HEK293 (cell line): ENCODE results near the gene FASN.

Experiments used
- SALL2 ChIP-seq: fragments of 450-650 bp; formaldehyde crosslinking; IDR thresholded peaks from 2 replicates; pipeline ENCODE4 v1.5.0; 2017; ENCODE audit warnings: missing biosample characterization, mild to moderate bottlenecking, missing genetic modification characterization, borderline replicate concordance
- SETDB1 ChIP-seq: IDR thresholded peaks from one replicate; pipeline ENCODE4 v1.6.1; 2017; ENCODE audit warnings: mild to moderate bottlenecking, low read length, moderate library complexity, mixed read lengths; ENCODE audit not compliant: insufficient read length
- ZNF112 ChIP-seq: fragments of 450-650 bp; formaldehyde crosslinking; IDR thresholded peaks from 2 replicates; pipeline ENCODE4 v1.5.0; 2017; ENCODE audit warnings: missing biosample characterization, missing genetic modification characterization
- ZNF549 ChIP-seq: fragments of 450-650 bp; IDR thresholded peaks from 2 replicates; pipeline ENCODE4 v1.5.1; 2018; ENCODE audit warnings: missing biosample characterization, missing genetic modification characterization, mild to moderate bottlenecking, inconsistent platforms, moderate library complexity
- ZNF596 ChIP-seq: fragments of 450-650 bp; IDR thresholded peaks from 2 replicates; pipeline ENCODE4 v1.5.0; 2018; ENCODE audit warnings: missing biosample characterization, mild to moderate bottlenecking, missing genetic modification characterization, moderate library complexity
- ZNF670 ChIP-seq: fragments of 450-650 bp; formaldehyde crosslinking; IDR thresholded peaks from 2 replicates; pipeline ENCODE4 v1.5.1; 2016; ENCODE audit warnings: missing biosample characterization, missing genetic modification characterization, low read depth
- ZNF707 ChIP-seq: fragments of 450-650 bp; formaldehyde crosslinking; IDR thresholded peaks from 2 replicates; pipeline ENCODE4 v1.5.1; 2016; ENCODE audit warnings: missing biosample characterization, missing genetic modification characterization
- ZNF843 ChIP-seq: fragments of 450-650 bp; formaldehyde crosslinking; IDR thresholded peaks from 2 replicates; pipeline ENCODE4 v1.5.1; 2016; ENCODE audit warnings: missing biosample characterization, missing genetic modification characterization
- TF ChIP-seq, protein P1 (sequence below): fragments of 450-650 bp; formaldehyde crosslinking; IDR thresholded peaks from 2 replicates; pipeline ENCODE4 v1.5.1; 2016; ENCODE audit warnings: missing biosample characterization, missing genetic modification characterization
- TF ChIP-seq, protein P2 (sequence below): fragments of 450-650 bp; formaldehyde crosslinking; IDR thresholded peaks from 2 replicates; pipeline ENCODE4 v1.5.1; 2016; ENCODE audit warnings: missing biosample characterization, missing genetic modification characterization
- TF ChIP-seq, protein P3 (sequence below): fragments of 450-650 bp; formaldehyde crosslinking; IDR thresholded peaks from 2 replicates; pipeline ENCODE4 v1.5.1; 2016; ENCODE audit warnings: missing biosample characterization, missing genetic modification characterization

- TF ChIP-seq ZNF843 (no peak), SETDB1 (no peak), ZNF112 (tag by site-specific recombination) (no peak), ZNF707 (tag by site-specific recombination) (no peak), ZNF670 (tag by site-specific recombination) (no peak), ZNF549 (tag by site-specific recombination) (no peak), ZNF596 (tag by site-specific recombination) (no peak), SALL2 (no peak)
- TF ChIP-seq, protein P1, sequence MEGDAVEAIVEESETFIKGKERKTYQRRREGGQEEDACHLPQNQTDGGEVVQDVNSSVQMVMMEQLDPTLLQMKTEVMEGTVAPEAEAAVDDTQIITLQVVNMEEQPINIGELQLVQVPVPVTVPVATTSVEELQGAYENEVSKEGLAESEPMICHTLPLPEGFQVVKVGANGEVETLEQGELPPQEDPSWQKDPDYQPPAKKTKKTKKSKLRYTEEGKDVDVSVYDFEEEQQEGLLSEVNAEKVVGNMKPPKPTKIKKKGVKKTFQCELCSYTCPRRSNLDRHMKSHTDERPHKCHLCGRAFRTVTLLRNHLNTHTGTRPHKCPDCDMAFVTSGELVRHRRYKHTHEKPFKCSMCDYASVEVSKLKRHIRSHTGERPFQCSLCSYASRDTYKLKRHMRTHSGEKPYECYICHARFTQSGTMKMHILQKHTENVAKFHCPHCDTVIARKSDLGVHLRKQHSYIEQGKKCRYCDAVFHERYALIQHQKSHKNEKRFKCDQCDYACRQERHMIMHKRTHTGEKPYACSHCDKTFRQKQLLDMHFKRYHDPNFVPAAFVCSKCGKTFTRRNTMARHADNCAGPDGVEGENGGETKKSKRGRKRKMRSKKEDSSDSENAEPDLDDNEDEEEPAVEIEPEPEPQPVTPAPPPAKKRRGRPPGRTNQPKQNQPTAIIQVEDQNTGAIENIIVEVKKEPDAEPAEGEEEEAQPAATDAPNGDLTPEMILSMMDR (tag by site-specific recombination): no peak
- TF ChIP-seq, protein P2, sequence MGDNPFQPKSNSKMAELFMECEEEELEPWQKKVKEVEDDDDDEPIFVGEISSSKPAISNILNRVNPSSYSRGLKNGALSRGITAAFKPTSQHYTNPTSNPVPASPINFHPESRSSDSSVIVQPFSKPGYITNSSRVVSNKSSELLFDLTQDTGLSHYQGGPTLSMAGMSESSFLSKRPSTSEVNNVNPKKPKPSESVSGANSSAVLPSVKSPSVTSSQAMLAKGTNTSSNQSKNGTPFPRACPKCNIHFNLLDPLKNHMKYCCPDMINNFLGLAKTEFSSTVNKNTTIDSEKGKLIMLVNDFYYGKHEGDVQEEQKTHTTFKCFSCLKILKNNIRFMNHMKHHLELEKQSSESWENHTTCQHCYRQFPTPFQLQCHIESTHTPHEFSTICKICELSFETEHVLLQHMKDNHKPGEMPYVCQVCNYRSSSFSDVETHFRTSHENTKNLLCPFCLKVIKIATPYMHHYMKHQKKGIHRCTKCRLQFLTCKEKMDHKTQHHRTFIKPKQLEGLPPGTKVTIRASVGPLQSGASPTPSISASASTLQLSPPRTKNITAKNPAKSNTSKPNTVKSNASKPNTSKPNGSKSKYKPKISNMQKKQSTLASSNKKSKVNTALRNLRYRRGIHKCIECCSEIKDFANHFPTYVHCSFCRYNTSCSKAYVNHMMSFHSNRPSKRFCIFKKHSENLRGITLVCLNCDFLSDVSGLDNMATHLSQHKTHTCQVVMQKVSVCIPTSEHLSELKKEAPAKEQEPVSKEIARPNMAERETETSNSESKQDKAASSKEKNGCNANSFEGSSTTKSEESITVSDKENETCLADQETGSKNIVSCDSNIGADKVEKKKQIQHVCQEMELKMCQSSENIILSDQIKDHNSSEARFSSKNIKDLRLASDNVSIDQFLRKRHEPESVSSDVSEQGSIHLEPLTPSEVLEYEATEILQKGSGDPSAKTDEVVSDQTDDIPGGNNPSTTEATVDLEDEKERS (tag by site-specific recombination): no peak
- TF ChIP-seq, protein P3, sequence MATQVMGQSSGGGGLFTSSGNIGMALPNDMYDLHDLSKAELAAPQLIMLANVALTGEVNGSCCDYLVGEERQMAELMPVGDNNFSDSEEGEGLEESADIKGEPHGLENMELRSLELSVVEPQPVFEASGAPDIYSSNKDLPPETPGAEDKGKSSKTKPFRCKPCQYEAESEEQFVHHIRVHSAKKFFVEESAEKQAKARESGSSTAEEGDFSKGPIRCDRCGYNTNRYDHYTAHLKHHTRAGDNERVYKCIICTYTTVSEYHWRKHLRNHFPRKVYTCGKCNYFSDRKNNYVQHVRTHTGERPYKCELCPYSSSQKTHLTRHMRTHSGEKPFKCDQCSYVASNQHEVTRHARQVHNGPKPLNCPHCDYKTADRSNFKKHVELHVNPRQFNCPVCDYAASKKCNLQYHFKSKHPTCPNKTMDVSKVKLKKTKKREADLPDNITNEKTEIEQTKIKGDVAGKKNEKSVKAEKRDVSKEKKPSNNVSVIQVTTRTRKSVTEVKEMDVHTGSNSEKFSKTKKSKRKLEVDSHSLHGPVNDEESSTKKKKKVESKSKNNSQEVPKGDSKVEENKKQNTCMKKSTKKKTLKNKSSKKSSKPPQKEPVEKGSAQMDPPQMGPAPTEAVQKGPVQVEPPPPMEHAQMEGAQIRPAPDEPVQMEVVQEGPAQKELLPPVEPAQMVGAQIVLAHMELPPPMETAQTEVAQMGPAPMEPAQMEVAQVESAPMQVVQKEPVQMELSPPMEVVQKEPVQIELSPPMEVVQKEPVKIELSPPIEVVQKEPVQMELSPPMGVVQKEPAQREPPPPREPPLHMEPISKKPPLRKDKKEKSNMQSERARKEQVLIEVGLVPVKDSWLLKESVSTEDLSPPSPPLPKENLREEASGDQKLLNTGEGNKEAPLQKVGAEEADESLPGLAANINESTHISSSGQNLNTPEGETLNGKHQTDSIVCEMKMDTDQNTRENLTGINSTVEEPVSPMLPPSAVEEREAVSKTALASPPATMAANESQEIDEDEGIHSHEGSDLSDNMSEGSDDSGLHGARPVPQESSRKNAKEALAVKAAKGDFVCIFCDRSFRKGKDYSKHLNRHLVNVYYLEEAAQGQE (tag by site-specific recombination): no peak
Observed at GRCh38 chr17:82145550-82146155, 47.6 kb upstream of the FASN start.
